ENCODE measurements around the gene DLST. TPM values are rescaled to one million over a fixed set of nuclear protein-coding genes. Genes with fewer than 3 reads are reported as not detected.

The DLST gene
- polyA plus RNA-seq, 3 donors = 6.7 to 76.5 (median 7.3) TPM

DNA sequence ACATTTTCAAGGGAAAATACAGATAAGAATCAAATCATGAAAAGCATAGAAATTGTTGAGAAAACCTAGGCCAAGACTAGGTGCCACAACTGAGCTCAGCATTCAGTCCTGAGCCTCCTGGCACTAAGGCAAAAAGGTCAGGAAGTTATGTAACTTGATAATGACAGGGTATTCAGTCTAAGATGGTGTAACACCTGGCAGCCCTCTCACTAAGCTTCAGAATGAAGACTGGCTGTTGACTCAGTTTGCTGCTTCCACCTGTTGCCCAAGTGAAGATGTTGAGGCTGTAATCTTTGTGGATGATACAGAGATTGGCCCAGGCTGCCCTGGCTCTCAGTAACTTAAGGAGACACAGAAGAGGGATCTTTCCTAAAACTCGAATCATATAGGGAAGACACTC lies 25.4 kb upstream of the DLST start:
- intact Hi-C loops (cut with micrococcal nuclease) = no loop called here
- no peaks in the 10 kb centered on the region for H3K36me3 Mint-ChIP-seq
- peaks cover 7% of the 10 kb centered on the region for H3K4me1 Mint-ChIP-seq
- TF ChIP-seq, protein P1, sequence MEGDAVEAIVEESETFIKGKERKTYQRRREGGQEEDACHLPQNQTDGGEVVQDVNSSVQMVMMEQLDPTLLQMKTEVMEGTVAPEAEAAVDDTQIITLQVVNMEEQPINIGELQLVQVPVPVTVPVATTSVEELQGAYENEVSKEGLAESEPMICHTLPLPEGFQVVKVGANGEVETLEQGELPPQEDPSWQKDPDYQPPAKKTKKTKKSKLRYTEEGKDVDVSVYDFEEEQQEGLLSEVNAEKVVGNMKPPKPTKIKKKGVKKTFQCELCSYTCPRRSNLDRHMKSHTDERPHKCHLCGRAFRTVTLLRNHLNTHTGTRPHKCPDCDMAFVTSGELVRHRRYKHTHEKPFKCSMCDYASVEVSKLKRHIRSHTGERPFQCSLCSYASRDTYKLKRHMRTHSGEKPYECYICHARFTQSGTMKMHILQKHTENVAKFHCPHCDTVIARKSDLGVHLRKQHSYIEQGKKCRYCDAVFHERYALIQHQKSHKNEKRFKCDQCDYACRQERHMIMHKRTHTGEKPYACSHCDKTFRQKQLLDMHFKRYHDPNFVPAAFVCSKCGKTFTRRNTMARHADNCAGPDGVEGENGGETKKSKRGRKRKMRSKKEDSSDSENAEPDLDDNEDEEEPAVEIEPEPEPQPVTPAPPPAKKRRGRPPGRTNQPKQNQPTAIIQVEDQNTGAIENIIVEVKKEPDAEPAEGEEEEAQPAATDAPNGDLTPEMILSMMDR (IDR thresholded peaks at IDR 0.05) = no peak
- no peaks in the 10 kb centered on the region for H4K20me1 ChIP-seq (ENCODE audit: insufficient read depth, low read length)
- no peaks in the 10 kb centered on the region for H3K9me3 Mint-ChIP-seq
- no peaks in the 10 kb centered on the region for H3K79me2 ChIP-seq (ENCODE audit: insufficient read depth, low read length)
- H3K9ac ChIP-seq (ENCODE audit: insufficient read depth, low read length, poor library complexity, severe bottlenecking) = no peak overlapping the region
- H3K4me3 Mint-ChIP-seq = no peak overlapping the region
- peaks cover 0 to 6% (median 0%) of the 10 kb centered on the region in 3 donors for H3K27me3 Mint-ChIP-seq (ENCODE audit: low read depth in 3 of 3)
- WGBS (ENCODE audit: insufficient coverage) = no CpG with 5 or more reads among the region's 1 CpG
- no peak overlapping the region for H3K27ac ChIP-seq (ENCODE audit: low read depth in 1 of 2, low read length in 2 of 2)
- no peak overlapping the region for H3K4me2 ChIP-seq (replicated peaks; ENCODE audit: extremely low read depth, low read length, poor library complexity, severe bottlenecking)
- H3K27ac Mint-ChIP-seq = no peak overlapping the region
- no peaks in the 10 kb centered on the region for H3K27me3 ChIP-seq (ENCODE audit: control insufficient read depth in 2 of 2, insufficient read depth in 2 of 2, low read length in 2 of 2)
- no peaks in the 10 kb centered on the region for H3K4me1 ChIP-seq (ENCODE audit: control insufficient read depth in 1 of 2, insufficient read depth in 2 of 2, low read length in 2 of 2)
- no peak for DNase-seq
- no peak overlapping the region for H3K4me3 ChIP-seq (replicated peaks in 1 of 3; ENCODE audit: low read depth in 2 of 3, low read length in 3 of 3)
- H2AFZ ChIP-seq (ENCODE audit: insufficient read depth, low read depth, low read length, poor library complexity, severe bottlenecking) = no peak overlapping the region
- no peaks in the 10 kb centered on the region for H3K9me3 ChIP-seq (replicated peaks in 1 of 2; ENCODE audit: control insufficient read depth in 1 of 2, insufficient read depth in 1 of 2, low read length in 2 of 2)
- H3K36me3 ChIP-seq (replicated peaks in 1 of 2; ENCODE audit: control insufficient read depth in 1 of 2, insufficient read depth in 2 of 2, low read length in 2 of 2) = no peaks in the 10 kb centered on the region

DNA sequence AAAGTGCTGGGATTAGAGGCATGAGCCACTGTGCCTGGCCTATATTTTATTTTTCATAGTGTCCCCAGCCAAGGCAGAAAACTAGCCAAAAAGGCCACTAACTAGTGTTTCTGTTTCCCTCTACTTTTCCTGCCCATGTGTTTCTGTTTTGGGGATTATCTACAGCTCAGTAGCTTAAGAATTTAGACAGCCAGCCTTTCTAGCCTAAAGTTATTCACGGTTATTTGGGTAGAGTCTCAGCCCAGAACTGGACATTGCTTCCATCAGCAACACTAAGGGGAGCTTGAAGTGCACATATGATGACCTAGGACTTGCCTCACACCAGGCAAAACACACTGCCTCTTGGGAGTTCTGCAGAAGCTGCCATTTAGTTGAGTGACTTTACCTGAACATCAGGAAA lies 23.7 kb upstream of the DLST start:
- no peaks in the 10 kb centered on the region for H3K9me3 Mint-ChIP-seq
- H2AFZ ChIP-seq (ENCODE audit: insufficient read depth, low read depth, low read length, poor library complexity, severe bottlenecking) = no peak overlapping the region
- no peak overlapping the region for H3K27ac Mint-ChIP-seq
- peaks cover 13% of the 10 kb centered on the region for H3K4me1 Mint-ChIP-seq
- intact Hi-C loops (cut with micrococcal nuclease) = no loop called here
- no peaks in the 10 kb centered on the region for H3K36me3 ChIP-seq (replicated peaks in 1 of 2; ENCODE audit: control insufficient read depth in 1 of 2, insufficient read depth in 2 of 2, low read length in 2 of 2)
- H4K20me1 ChIP-seq (ENCODE audit: insufficient read depth, low read length) = no peaks in the 10 kb centered on the region
- no peak overlapping the region for H3K4me2 ChIP-seq (replicated peaks; ENCODE audit: extremely low read depth, low read length, poor library complexity, severe bottlenecking)
- H3K27ac ChIP-seq (ENCODE audit: low read depth in 1 of 2, low read length in 2 of 2) = no peak overlapping the region
- no peaks in the 10 kb centered on the region for H3K27me3 ChIP-seq (ENCODE audit: control insufficient read depth in 2 of 2, insufficient read depth in 2 of 2, low read length in 2 of 2)
- no peak overlapping the region for H3K9ac ChIP-seq (ENCODE audit: insufficient read depth, low read length, poor library complexity, severe bottlenecking)
- TF ChIP-seq, protein P1 (IDR thresholded peaks at IDR 0.05) = no peak
- no peak for DNase-seq
- H3K27me3 Mint-ChIP-seq (ENCODE audit: low read depth in 3 of 3) = peaks cover 0 to 2% (median 0%) of the 10 kb centered on the region in 3 donors
- H3K4me3 Mint-ChIP-seq = no peak overlapping the region
- H3K4me1 ChIP-seq (ENCODE audit: control insufficient read depth in 1 of 2, insufficient read depth in 2 of 2, low read length in 2 of 2) = peaks cover 5 to 6% of the 10 kb centered on the region in 2 donors
- H3K9me3 ChIP-seq (replicated peaks in 1 of 2; ENCODE audit: control insufficient read depth in 1 of 2, insufficient read depth in 1 of 2, low read length in 2 of 2) = no peaks in the 10 kb centered on the region
- no peaks in the 10 kb centered on the region for H3K36me3 Mint-ChIP-seq
- no peak overlapping the region for H3K4me3 ChIP-seq (replicated peaks in 1 of 3; ENCODE audit: low read depth in 2 of 3, low read length in 3 of 3)
- WGBS (ENCODE audit: insufficient coverage) = 100% methylated on average over 1 of the region's 1 CpG
- no peaks in the 10 kb centered on the region for H3K79me2 ChIP-seq (ENCODE audit: insufficient read depth, low read length)
